HG03097 (cell line): ENCODE data around the gene TK2.
"Not testable (repeated sequence)": the region's sequence is repeated elsewhere in the genome, so short reads cannot be mapped to it uniquely, and the experiment has no call there.

Experiments used
- ATAC-seq: cut with Tn5 transposase; IDR thresholded peaks from one replicate; pipeline ENCODE4 v1.9.1; 2021; ENCODE audit not compliant: unreplicated experiment, low FRiP score

Gene TK2

DNA sequence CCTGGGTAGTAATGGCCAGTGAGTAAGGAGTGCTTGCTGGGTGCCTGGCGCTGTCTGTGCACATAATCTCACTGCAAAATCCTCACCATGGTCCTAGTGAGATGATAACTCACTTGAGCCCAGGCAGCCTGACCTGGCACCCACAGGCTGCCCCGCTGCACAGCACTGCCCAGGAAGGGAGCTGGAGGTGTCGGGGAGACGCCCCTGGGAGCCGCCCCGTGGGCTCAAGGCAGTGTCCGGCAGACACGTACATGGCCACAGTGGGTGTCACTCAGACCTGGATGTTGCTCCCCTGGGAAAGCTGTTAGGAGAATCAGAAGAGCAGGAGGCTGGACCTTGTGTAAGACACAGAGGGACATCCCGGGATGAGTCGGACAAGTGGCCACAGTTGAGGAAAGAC lies 78.7 kb downstream of the TK2 start:
- ATAC-seq = no peak

DNA sequence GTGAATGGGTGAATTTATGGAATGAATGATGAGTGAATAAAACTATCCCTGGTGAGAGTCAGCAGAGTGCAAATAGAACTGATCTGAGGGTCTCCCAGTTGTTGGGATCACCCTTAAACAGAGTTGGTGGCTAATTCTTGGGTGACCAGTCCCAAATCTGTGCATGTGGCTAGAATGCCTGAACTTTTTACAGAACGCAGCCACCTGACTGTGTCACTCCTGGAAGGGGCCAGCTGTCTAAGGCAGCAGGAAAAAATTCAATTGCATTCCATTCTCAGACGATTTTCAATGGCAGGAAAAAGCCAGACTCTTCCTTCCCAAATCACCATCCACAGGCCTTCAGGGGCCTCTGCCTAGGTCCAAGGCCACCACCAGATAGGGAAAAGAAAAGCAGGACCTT lies 79.4 kb downstream of the TK2 start:
- ATAC-seq = no peak

DNA sequence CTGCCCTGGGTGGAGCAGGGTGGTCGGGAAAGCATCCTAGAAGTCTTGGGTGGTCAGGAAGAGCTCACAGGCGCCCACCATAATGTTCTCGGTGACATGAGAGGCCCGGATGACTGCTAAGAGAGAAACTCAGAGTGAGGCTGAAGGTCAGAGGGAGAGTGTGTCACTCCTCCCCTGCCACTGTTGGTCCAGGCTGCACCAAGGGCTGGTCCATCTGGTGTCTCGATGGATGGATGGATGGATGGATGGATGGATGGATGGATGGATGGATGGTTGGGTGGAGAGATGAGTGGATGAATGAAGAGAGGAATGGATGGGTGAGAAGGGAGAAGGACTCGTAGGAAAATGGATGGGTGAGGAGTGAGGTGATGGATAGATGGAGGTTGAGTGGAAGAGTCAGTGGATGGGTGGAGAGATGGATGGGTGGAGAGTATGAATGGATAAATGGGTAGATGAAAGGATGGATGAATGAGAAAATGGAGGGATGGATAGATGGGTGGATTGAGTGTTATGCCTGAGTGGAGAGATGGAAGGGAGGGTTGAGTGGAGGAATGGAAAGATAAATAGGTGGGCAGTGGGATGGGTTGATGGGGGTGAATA lies 79.9 kb downstream of the TK2 start:
- no peak for ATAC-seq

DNA sequence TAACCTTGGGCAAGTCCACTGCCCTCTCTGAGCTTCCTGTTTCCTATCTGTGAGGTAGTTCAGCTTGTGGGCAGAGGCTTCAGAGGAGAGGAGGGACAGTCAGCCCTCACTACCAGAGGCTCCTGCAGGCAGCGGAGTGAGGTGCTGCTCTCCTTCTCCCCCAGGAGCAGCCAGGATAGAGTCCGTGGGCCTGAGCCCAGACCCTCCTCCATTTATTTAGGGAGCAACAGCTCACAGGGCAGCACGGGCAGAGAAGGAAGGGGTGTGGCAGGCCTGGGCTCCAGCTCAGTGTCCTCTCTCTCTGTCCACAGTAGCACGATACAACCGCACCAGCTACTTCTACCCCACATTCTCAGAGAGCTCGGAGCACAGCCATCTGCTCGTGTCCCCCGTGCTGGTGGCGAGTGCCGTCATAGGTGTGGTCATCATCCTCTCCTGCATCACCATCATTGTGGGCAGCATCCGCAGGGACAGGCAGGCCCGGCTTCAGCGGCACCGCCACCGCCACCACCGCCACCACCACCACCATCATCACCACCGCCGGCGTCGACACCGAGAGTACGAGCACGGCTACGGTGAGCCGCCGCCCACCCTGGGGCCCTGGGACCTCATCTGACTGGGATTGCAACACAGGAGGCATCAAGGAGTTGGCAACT lies 80.5 kb downstream of the TK2 start:
- ATAC-seq = no peak

DNA sequence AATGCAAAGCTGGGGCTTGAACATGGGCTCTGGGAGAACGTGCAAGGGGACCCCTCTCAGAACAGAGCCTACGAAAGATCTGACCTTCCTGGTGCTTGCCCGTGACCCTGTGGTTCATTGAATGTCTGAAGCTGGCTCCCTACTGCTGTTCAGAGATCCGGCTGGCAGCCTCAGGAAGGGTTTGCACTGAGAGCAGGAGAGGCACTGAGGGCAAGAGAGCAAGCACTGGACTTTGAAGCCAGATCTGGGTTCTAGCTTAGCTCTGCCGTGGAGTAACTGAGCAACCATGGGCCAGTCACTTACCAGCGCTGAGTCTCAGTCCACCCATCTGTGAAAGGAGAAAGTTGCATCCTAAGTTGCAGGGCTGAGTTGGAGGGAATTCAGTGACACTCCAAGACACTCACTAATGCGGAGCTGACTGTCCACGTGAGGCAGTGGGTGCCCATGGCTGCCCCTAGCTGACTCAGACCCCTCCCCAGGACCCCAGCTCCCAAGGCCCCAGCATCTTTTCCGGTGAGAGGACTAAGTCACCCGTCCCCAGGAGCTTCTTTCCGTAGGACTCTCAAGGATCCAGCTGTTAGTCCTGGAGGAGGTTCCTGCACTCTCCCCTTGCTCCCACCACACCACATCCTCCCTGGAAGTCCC lies 81.5 kb downstream of the TK2 start:
- no peak for ATAC-seq

DNA sequence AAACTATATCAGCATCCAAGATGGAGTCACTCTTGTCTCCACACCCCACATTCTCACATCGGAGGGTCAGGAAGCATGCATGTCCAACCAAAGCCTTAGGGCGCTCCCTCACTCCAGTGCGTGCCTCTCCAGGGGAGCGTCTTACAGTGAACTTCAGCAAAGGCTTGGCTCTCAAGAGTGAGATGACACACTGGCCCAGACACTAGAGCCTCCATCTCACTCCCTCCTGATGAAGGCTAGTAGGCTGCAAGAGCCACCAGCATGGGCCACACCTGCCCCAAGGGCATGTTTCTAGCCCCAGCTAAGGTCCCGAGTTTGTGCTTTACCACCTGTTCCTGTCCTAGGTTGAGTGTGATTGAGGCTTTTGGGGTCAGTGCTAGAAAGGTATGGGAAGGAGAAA lies 82.3 kb downstream of the TK2 start:
- no peak for ATAC-seq

DNA sequence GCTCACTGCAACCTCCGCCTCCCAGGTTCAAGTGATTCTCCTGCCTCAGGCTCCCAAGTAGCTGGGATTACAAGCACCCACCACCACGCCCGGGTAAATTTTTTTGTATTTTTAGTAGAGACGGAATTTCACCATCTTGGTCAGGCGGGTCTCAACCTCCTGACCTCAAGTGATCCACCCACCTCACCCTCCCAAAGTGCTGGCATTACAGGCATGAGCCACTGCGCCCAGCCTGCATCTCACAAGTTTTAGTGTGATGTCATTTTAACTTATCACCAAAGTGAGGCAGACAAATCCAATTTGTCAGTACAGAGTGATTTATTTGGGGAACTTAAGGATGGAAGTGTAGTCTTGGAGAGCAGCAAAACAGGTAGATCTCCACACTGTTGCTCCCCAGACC lies 83.3 kb downstream of the TK2 start:
- not testable (repeated sequence) for ATAC-seq

DNA sequence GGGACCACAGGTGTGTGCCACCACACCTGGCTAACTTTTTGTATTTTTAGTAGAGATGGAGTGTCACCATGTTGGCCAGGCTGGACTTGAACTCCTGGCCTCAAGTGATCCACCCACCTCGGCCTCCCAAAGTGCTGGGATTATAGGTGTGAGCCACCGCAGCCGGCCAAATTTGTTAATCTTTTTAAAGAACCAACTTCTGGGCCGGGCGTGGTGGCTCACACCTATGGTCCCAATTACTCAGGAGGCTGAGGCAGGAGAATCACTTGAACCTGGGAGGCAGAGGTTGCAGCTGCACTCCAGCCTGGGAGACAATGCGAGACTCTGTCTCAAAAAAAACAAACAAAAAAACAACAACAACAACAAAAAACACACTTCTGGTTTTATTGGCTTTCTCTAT lies 84.0 kb downstream of the TK2 start:
- ATAC-seq = not testable (repeated sequence)

DNA sequence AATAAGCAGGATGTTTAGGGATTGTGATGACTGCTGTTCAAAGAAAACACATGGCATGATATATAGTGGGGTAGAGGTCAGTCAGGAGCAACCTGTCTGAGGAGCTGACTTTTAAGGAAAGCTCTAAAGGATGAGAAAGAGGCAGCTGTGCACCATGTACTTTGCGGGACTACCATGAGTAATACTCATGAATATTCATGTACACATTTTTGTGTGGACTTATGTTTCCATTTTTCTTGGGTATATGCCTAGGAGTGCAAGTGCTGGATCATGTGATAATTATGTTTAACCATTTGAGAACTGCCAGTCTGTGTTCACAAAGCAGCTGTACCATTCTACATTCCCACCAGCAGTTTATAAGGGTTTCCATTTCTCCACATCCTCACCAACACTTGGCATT lies 87.0 kb downstream of the TK2 start:
- no peak for ATAC-seq

DNA sequence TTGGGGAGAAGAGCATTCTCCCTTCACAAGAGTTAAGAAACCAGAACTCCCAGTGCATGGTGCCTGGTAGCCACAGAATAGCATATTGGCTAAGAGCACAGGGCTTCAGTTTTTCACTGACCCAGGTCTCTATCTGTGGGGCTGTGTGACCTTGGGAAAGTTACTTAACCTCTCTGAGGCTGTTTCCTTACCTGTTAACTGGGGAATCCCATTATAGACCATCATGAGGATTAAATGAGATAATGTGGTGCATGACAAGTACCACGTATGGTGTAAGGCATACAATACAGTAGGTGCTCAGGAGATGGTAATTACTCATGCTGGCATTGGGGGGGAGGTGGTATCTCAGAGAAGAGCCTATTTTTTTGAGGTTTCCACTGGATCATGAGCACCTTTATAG lies 89.2 kb downstream of the TK2 start:
- ATAC-seq = no peak

DNA sequence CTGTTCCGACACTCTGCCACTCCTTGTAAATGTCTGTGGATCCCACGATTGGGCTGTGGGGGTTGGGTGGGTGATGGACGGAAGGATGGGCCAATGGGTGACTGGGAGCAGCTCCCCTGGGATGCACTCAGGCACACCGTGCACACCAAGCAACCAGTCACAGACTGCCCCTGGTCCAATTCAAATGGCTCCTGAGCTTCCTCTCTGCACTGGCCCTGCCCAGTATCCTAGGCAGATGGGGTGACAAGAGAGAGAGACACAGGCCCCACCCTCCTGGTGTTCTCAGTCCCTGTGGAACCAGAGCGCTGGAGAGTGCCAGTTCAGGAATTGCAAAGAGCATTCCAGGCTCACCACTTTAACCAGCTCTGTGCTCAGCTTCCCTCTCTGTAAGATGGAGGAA lies 90.0 kb downstream of the TK2 start:
- ATAC-seq = no peak

DNA sequence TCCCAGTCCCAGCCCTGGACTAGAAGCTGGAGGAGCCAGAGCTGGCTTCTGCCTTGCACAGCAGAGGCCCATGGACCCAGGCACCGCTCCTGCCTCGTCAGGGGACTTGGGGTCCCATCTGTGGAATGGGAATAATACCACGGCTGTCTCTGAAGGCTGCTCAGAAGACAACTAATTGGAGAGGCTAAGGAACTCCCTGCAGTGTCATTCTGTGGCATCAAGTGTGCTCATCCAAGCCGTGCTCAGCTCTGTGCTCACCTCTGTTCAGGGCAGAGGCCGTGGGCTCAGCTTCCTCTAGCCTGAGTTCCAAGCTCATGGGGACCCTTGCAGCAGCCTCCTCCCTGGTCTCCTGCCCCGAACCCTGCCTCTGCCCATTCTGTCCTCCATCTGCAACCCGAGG lies 91.1 kb downstream of the TK2 start:
- ATAC-seq = no peak

DNA sequence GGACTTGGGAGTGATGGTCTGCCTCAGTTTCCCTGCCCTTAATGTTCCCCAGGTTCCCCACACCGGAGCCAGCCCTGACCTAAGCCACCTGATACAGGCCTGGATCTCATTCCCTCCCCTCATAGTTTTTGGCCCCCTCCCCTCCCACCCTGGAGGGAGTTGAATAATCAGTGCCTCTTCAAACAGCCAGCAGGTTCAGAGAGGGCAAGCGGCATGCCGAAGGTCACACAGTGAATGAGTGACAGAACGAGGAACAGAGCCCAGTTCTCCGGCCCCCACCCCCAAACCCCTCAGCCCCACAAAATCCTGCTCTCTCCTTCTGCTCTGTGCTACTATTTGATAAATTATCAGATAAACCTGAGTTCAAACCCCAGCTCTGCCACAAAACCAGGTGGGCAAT lies 91.6 kb downstream of the TK2 start:
- no peak for ATAC-seq
